ENCODE results near the gene ABL2. TPM values are rescaled to one million over a fixed set of nuclear protein-coding genes. Genes with fewer than 3 reads are reported as not detected.

Gene ABL2
- total RNA-seq, 1 experiment from 2014 or later = 18.3 TPM

GRCh38 chr1:179058487-179059483 lies 170.7 kb downstream of the ABL2 start (continued):
- no peak for TF ChIP-seq ETV6 (CRISPR knock-in tag; IDR thresholded peaks at IDR 0.05)
- TF ChIP-seq ZNF219 (CRISPR knock-in tag; IDR thresholded peaks at IDR 0.05; ENCODE audit: borderline replicate concordance) = no peak
- no peak for TF ChIP-seq NR3C1 (CRISPR knock-in tag; conservative IDR thresholded peaks at IDR 0.05; ENCODE audit: low read depth)
- no peak for TF ChIP-seq JAZF1 (CRISPR knock-in tag; IDR thresholded peaks at IDR 0.05)
- TF ChIP-seq ZNF416 (CRISPR knock-in tag; IDR thresholded peaks at IDR 0.05) = no peak
- TF ChIP-seq PRRX2 (CRISPR knock-in tag; IDR thresholded peaks at IDR 0.05) = no peak

- ATAC-seq (no peak), DNase-seq (ENCODE audit: low spot score) (no peak)
- TF ChIP-seq, protein P1, sequence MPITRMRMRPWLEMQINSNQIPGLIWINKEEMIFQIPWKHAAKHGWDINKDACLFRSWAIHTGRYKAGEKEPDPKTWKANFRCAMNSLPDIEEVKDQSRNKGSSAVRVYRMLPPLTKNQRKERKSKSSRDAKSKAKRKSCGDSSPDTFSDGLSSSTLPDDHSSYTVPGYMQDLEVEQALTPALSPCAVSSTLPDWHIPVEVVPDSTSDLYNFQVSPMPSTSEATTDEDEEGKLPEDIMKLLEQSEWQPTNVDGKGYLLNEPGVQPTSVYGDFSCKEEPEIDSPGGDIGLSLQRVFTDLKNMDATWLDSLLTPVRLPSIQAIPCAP (CRISPR knock-in tag; IDR thresholded peaks at IDR 0.05) = no peak
- TF ChIP-seq, protein P2, sequence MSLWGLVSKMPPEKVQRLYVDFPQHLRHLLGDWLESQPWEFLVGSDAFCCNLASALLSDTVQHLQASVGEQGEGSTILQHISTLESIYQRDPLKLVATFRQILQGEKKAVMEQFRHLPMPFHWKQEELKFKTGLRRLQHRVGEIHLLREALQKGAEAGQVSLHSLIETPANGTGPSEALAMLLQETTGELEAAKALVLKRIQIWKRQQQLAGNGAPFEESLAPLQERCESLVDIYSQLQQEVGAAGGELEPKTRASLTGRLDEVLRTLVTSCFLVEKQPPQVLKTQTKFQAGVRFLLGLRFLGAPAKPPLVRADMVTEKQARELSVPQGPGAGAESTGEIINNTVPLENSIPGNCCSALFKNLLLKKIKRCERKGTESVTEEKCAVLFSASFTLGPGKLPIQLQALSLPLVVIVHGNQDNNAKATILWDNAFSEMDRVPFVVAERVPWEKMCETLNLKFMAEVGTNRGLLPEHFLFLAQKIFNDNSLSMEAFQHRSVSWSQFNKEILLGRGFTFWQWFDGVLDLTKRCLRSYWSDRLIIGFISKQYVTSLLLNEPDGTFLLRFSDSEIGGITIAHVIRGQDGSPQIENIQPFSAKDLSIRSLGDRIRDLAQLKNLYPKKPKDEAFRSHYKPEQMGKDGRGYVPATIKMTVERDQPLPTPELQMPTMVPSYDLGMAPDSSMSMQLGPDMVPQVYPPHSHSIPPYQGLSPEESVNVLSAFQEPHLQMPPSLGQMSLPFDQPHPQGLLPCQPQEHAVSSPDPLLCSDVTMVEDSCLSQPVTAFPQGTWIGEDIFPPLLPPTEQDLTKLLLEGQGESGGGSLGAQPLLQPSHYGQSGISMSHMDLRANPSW (CRISPR knock-in tag; conservative IDR thresholded peaks at IDR 0.05; ENCODE audit: low read depth) = no peak
- no peak for TF ChIP-seq ZNF219 (CRISPR knock-in tag; IDR thresholded peaks at IDR 0.05; ENCODE audit: borderline replicate concordance)
- TF ChIP-seq, protein P3, sequence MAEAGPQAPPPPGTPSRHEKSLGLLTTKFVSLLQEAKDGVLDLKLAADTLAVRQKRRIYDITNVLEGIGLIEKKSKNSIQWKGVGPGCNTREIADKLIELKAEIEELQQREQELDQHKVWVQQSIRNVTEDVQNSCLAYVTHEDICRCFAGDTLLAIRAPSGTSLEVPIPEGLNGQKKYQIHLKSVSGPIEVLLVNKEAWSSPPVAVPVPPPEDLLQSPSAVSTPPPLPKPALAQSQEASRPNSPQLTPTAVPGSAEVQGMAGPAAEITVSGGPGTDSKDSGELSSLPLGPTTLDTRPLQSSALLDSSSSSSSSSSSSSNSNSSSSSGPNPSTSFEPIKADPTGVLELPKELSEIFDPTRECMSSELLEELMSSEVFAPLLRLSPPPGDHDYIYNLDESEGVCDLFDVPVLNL (CRISPR knock-in tag; IDR thresholded peaks at IDR 0.05; ENCODE audit: borderline replicate concordance, low read depth) = no peak
- CTCF ChIA-PET = no interaction called here
- Mint-ChIP-seq H3K4me1 (peaks cover 18% of the 10 kb centered on the region), H3K9me3 (peaks cover 16% of the 10 kb centered on the region), H3K4me3 (no peak overlapping the region), H3K27me3 (ENCODE audit: low read depth) (no peaks in the 10 kb centered on the region; the same call in 1 of the 2 replicates), H3K27ac (no peak overlapping the region), H3K36me3 (peaks cover 30% of the 10 kb centered on the region)
- POLR2A ChIA-PET = no interaction called here
Observed at GRCh38 chr1:179055937-179056336, 173.5 kb downstream of the ABL2 start.

- POLR2A ChIA-PET = no interaction called here
- no peak for DNase-seq (ENCODE audit: low spot score)
- TF ChIP-seq CBFB (CRISPR knock-in tag; IDR thresholded peaks at IDR 0.05; ENCODE audit: low read depth) = no peak
- no peak for TF ChIP-seq ZNF423 (CRISPR knock-in tag; IDR thresholded peaks at IDR 0.05)
- TF ChIP-seq GTF2I (CRISPR knock-in tag; conservative IDR thresholded peaks at IDR 0.05) = no peak
- no peak for TF ChIP-seq OVOL2 (CRISPR knock-in tag; IDR thresholded peaks at IDR 0.05; ENCODE audit: borderline replicate concordance)
- no peak for TF ChIP-seq ETV6 (CRISPR knock-in tag; IDR thresholded peaks at IDR 0.05)
- CTCF ChIA-PET = no interaction called here
- H3K4me3 Mint-ChIP-seq = no peak overlapping the region
- peaks cover 25% of the 10 kb centered on the region for H3K36me3 Mint-ChIP-seq
- H3K4me1 Mint-ChIP-seq = peaks cover 10% of the 10 kb centered on the region
- no peak overlapping the region for H3K27ac Mint-ChIP-seq
- H3K27me3 Mint-ChIP-seq (ENCODE audit: low read depth) = no peaks in the 10 kb centered on the region; the same call in 1 of the 2 replicates
- peaks cover 16% of the 10 kb centered on the region for H3K9me3 Mint-ChIP-seq
- no peak for ATAC-seq
Observed at GRCh38 chr1:179053486-179053885, 176.0 kb downstream of the ABL2 start.

DNA sequence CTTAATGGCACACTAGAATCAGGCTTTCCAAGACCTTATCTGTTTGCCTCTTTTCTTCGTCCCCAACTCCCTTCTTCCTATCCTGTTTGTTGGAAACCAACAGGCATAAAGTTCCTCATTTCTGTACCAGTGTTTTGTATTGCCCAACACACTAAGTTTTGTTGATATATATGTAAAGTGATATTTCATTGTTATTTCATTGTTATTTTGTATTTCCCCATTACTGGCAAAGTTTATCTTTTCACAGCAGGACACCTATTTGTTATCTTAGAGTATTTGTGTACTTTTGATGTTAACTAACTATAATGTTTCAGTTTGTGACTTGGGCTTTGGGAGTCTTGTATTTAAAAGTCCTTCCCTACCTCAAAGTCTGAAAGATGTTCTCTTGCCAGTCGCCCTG lies 176.7 kb downstream of the ABL2 start:
- ATAC-seq (no peak), DNase-seq (ENCODE audit: low spot score) (no peak)
- Mint-ChIP-seq H3K9me3 (peaks cover 16% of the 10 kb centered on the region), H3K36me3 (peaks cover 25% of the 10 kb centered on the region), H3K4me1 (peaks cover 5% of the 10 kb centered on the region), H3K27ac (no peak overlapping the region), H3K4me3 (no peak overlapping the region), H3K27me3 (ENCODE audit: low read depth) (no peaks in the 10 kb centered on the region; the same call in 1 of the 2 replicates)
- CTCF ChIA-PET = no interaction called here
- POLR2A ChIA-PET = no interaction called here
- no peak for TF ChIP-seq ELF4 (CRISPR knock-in tag; IDR thresholded peaks at IDR 0.05; ENCODE audit: low read depth)
- TF ChIP-seq ZNF425 (CRISPR knock-in tag; conservative IDR thresholded peaks at IDR 0.05) = no peak
- TF ChIP-seq TP53 (CRISPR knock-in tag; IDR thresholded peaks at IDR 0.05) = no peak
- no peak for TF ChIP-seq FOXP1 (CRISPR knock-in tag; IDR thresholded peaks at IDR 0.05; ENCODE audit: borderline replicate concordance)
- TF ChIP-seq, protein P1 (CRISPR knock-in tag; IDR thresholded peaks at IDR 0.05) = no peak
- no peak for TF ChIP-seq ZNF671 (CRISPR knock-in tag; IDR thresholded peaks at IDR 0.05)
- no peak for TF ChIP-seq NR2C2 (CRISPR knock-in tag; IDR thresholded peaks at IDR 0.05)
- TF ChIP-seq ZNF219 (CRISPR knock-in tag; IDR thresholded peaks at IDR 0.05; ENCODE audit: borderline replicate concordance) = no peak
- TF ChIP-seq ATF2 (CRISPR knock-in tag; IDR thresholded peaks at IDR 0.05; ENCODE audit: borderline replicate concordance, low read depth) = no peak
- no peak for TF ChIP-seq ETV6 (CRISPR knock-in tag; IDR thresholded peaks at IDR 0.05)

Measured in WTC11 (cell line).